GM10847 (cell line): ENCODE results near the gene VAV2.

Source experiments
- POLR2A ChIP-seq: IDR thresholded peaks from 2 replicates; pipeline ENCODE4 v1.6.1; 2011; ENCODE audit not compliant: insufficient read length; ENCODE audit errors: extremely low read depth

The VAV2 gene

GRCh38 chr9:133897675-133898074 lies 94.4 kb downstream of the VAV2 start:
- no peak for TF ChIP-seq POLR2A

GRCh38 chr9:133895335-133895734 lies 96.8 kb downstream of the VAV2 start:
- TF ChIP-seq POLR2A: no peak

GRCh38 chr9:133894377-133895321 lies 97.5 kb downstream of the VAV2 start:
- TF ChIP-seq POLR2A: no peak

GRCh38 chr9:133893191-133893994 lies 98.7 kb downstream of the VAV2 start:
- TF ChIP-seq POLR2A: no peak

DNA sequence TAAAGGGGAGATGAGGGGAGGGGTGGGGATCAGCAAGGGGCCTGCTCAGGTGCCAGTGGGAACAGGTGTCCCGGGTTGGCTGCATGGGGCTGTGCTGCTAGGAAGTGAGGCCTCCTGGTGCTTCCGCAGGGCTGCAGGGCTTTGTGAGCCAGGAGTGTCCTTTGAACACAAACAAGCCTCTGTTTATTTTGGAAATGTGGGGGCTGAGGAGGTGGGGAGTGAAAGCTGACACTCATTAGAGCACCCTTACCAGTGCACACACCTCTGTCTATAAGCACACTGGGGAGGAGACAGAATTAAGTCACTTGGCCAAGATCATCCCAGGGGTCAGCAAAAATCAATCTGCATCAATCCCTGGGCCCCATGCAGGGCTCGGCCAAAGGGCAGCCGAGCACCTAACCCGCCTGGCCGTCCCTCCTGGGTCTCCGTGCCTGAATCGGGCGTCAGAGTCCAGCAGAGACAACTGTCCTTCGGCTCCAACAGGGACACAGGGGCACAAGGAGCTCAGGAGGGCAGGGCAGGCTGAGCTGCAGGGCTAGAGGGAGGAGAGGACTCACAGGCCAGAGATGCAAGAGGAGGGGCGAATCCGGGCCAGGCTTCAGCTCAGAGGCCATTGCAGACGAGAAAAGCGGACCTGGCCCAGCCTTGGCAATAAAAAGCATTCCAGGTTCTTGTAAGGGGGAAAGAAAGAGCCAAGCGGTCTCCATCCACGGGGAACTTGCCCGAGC lies 99.8 kb downstream of the VAV2 start:
- TF ChIP-seq POLR2A: no peak

DNA sequence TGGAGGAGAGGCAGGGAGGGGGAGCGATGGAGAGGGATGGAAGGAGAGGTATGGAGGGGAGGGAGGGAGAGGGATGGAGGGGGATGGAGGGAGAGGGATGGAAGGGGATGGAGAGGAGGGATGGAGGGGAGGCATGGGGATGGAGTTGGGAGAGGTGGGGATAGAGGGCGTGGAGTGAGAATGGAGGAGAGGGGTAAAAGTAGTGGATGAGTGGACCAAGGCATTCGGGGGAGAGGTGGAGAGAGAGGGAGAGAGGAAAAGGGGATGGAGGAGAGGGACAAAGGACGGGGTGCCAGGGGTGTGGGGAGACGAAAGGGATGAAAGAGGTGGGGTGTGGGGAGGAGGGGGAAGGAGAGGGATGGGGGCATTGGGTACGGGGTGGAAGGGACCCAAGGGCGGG lies 100.4 kb downstream of the VAV2 start:
- TF ChIP-seq POLR2A: no peak

- TF ChIP-seq POLR2A: no peak
Measured at GRCh38 chr9:133890583-133890982, 101.5 kb downstream of the VAV2 start.

DNA sequence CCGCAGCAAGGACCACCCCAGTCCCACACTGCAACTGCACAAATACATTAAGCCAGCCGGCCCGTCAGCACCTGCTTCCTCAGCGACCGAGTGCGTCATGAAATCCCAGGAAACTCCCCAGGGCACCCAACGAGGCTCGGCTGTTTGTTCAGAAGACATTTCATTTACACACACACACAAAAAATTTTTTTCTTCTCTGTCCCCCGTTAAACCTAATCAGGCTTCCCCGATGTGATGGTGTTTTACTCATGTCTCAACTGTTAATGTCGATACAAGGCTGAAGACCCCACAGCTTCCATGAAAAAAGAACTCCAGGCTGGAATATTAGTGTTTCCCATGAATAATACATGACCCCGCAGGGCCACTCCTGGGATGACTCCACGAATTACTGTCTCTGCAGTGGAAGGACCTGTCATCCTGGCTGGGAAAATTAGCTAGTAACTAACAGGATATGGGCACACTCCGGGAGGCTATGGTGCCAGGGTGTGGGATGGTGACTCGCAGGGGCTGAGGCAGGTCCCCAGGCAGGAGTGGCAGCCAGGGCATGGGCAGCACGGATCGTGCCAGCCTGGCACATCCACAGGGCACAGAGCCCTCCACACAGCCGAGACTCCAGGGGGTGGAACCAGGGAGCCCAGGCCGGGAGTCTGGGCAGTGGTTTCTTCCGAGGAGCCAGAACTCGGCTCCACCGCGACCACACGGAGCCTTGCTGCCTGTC lies 102.4 kb downstream of the VAV2 start:
- TF ChIP-seq POLR2A: no peak

DNA sequence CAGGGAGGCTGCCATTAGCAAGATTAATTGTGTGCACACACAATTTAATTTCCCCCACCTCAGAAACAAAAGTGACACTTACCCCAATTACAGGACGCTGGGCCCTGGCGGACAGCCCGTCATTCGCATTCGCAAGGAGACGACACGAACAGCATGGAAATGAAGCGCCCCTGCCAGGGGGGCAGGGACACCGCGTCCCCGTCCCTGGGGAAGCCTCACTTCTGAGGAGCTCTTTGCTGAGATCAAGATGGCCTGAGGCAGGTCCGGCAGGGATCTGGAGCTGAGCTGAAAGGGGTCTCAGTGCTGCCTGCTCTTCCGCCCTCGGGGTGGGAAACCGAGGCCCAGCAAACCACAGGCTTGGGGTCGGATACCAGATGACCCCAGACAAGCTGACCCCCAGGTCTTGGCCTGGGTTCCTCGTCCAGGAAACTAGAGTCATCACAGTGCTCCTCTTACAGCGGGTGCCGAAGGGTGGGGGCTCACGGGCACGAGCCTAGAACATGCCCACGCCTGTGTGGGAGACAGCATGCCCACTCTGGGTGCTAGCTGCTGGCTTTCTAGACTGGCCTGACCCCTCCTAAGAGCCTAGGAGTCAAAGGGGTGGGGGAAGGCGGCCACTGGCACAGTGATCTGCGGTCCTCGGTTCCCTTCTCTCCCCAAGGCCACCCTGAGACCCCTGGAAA lies 103.2 kb downstream of the VAV2 start:
- TF ChIP-seq POLR2A: no peak

DNA sequence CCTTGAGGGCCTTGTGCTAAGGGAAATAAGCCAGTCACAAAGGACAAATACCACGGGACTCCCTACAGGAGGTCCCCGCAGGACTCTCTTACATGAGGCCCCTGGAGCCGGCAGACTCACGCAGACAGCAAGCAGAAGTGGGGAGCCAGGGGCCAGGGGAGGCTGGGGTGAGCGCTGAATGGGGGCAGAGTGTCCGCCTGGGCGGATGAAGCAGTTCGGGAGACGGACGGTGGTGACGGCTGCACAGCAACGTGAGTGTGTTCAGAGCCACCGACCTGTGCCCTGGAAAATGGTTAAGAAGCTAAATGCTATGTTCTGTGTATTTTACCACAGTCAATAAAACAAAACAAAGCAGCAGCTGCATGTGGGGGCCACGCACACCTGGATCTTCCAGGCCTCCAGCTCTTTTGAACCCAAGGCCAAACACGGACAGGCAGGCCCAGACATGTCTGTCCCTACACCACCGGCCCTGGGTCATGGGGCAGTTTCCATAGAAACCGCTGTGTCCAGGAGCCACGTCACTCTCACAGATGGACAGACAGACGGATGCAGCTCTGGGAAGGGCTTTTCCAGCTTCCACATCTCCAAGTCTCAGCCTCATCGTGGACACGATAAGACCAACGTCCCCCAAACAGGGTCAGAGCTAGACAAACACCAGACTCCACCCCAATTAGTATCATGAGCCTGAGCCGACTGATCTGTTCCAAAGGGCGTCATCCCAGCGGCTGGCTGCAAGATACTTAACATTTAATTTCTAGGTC lies 103.9 kb downstream of the VAV2 start:
- no peak for TF ChIP-seq POLR2A

GRCh38 chr9:133887540-133888047 lies 104.5 kb downstream of the VAV2 start:
- no peak for TF ChIP-seq POLR2A

DNA sequence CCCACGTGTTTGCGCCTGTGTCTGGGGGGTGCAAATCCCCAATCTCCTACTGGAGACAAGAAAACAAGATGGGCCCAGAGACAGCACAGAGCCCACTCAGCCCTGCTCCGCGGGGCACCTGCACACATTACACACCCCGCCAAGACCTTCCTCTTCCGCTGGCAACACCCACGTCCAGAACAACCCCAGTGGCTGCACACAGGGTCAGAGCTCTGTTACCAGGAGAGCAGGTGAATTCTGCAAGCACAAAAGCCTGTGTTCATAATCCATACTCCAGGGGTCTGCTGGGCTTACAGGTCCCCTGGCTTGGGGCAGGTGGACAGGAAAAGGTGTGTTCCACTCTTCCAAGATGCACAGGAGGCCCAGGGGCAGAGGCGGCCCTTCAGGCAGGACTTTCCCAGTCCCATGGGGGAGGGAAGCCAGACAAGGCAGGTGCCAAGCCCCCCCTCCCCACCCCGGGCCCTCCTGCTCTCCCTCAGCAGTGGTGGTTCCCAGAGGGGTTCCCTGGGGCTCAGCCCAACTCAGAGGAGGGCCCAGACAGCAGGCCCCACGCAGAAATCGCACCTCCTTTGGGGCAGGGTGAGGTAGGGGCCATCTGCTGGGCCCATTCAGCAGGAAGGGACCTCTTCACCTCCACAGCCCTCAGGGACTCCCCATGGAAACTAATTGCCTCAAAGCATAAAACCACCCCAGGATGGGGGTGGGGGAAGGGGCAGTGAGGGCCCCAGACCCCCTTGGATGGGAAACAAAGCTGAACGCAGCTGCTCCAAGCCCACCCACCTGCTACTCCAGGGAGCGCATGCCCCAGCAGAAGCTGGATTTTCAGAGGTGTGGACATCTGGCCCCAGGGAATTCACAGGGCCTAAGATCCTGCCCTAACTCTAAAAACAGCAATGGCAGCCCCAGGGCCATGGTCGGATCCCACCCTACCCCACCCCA lies 105.3 kb downstream of the VAV2 start:
- TF ChIP-seq POLR2A: no peak

DNA sequence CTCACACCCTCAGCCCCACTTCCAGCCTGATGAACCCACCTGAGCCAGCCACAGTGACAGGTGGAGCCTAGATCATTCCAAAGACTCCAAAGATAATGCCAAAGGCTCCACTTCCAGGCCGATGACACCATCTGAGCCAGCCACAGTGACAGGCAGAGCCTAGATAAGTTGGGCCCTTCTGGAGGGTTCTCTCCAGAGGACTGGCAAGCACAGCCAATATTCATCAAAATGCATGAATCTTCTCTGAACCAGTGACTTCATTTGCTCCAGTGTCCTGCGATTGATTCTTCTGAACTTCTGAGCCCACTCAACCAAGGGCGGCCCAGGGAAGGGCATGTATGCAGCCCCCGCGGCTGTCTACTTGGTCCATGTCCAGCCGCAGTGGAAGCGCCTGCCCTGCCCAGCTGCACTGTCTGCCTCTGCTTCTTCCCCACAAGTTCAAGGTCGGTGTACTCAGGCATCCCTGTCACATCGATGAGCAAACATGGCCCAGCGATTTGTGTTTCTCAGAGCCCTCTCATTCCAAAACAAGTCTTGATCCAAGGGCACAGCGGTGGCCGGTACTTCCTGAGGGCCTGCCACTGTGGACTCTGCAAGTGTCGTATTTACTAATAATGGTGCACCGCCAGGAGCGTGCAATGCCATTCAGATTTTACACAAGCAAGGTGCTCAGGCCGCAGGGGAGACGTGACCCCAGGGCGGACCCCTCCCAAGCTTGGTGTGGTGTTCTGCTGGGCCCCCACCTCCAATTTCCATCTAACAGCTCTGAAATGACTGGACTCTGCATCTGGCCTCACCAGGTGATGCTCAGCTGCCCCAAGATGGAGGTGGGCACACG lies 107.0 kb downstream of the VAV2 start:
- TF ChIP-seq POLR2A: no peak
